HEK293 (cell line): ENCODE results near the gene PIP5K1B.
"Not testable (repeated sequence)": the region's sequence is repeated elsewhere in the genome, so short reads cannot be mapped to it uniquely, and the experiment has no call there.

ENCODE experiments used
- CTCF ChIA-PET: fragments of 350-600 bp; formaldehyde crosslinking; extraction: SDS; loops from one replicate; lab custom pipeline; 2021; ENCODE audit warnings: antibody characterized with exemption; lab: Yijun Ruan, JAX
- POLR2A ChIA-PET: fragments of 300-600 bp; formaldehyde crosslinking; extraction: SDS; loops from one replicate; lab custom pipeline; 2020; ENCODE audit warnings: antibody characterized with exemption, inconsistent platforms; lab: Yijun Ruan, JAX
- H3K27ac ChIP-seq: fragments of 200-500 bp; sonication (Bioruptor generic); 2 replicates; pipeline ENCODE4 v1.5.1; 2014; ENCODE audit warnings: low read depth, low read length, control low read depth, inconsistent platforms; ENCODE audit errors: extremely low read depth
- H3K36me3 ChIP-seq, 2 experiments: fragments of 200-500 bp in 1 of 2; sonication (Bioruptor generic) in 1 of 2; 1 replicate in 1 of 2; 2 replicates in 1 of 2; pipeline ENCODE4 v1.5.1; 2014 to 2017; ENCODE audit warnings: inconsistent platforms in 2 of 2, low read length in 2 of 2; ENCODE audit not compliant: control insufficient read depth in 2 of 2, insufficient read depth in 1 of 2
- H3K4me1 ChIP-seq: fragments of 200-500 bp; sonication (Bioruptor generic); 2 replicates; pipeline ENCODE4 v1.5.1; 2014; ENCODE audit warnings: mild to moderate bottlenecking, low read length, inconsistent platforms; ENCODE audit not compliant: control insufficient read depth, insufficient read depth
- H3K4me3 ChIP-seq: 2 replicates; pipeline ENCODE4 v1.5.1; 2011; ENCODE audit warnings: low read depth, mild to moderate bottlenecking, control low read depth, low read length, moderate library complexity
- H3K9me3 ChIP-seq: fragments of 200-500 bp; sonication (Bioruptor generic); 2 replicates; pipeline ENCODE4 v1.5.1; 2014; ENCODE audit warnings: low read depth, low read length, inconsistent platforms; ENCODE audit not compliant: control insufficient read depth, insufficient read depth
- BCL11A ChIP-seq: fragments of 450-650 bp; formaldehyde crosslinking; IDR thresholded peaks from 2 replicates; pipeline ENCODE4 v1.5.1; 2016; ENCODE audit warnings: low read depth, missing biosample characterization, missing genetic modification characterization
- BCL6B ChIP-seq: fragments of 450-650 bp; formaldehyde crosslinking; IDR thresholded peaks from 2 replicates; pipeline ENCODE4 v1.5.1; 2017; ENCODE audit warnings: missing biosample characterization, missing genetic modification characterization
- KLF8 ChIP-seq: fragments of 450-650 bp; formaldehyde crosslinking; IDR thresholded peaks from 2 replicates; pipeline ENCODE4 v1.5.1; 2016; ENCODE audit warnings: missing biosample characterization, missing genetic modification characterization
- MEIS1 ChIP-seq: sonication (generic); formaldehyde crosslinking; IDR thresholded peaks from 2 replicates; pipeline ENCODE4 v1.8.1; 2022; ENCODE audit warnings: missing genetic modification reagents, mild to moderate bottlenecking, borderline replicate concordance
- MYNN ChIP-seq: fragments of 450-650 bp; formaldehyde crosslinking; IDR thresholded peaks from 2 replicates; pipeline ENCODE4 v1.5.1; 2016; ENCODE audit warnings: missing biosample characterization, missing genetic modification characterization, borderline replicate concordance
- TSHZ1 ChIP-seq: fragments of 450-650 bp; formaldehyde crosslinking; IDR thresholded peaks from 2 replicates; pipeline ENCODE4 v1.5.1; 2016; ENCODE audit warnings: missing biosample characterization, missing genetic modification characterization, borderline replicate concordance
- ZBTB11 ChIP-seq: fragments of 450-650 bp; formaldehyde crosslinking; conservative IDR thresholded peaks from 2 replicates; pipeline ENCODE4 v1.5.1; 2016; ENCODE audit warnings: low read depth, missing biosample characterization, missing genetic modification characterization
- ZBTB20 ChIP-seq: fragments of 450-650 bp; formaldehyde crosslinking; IDR thresholded peaks from 2 replicates; pipeline ENCODE4 v1.5.1; 2016; ENCODE audit warnings: missing biosample characterization, missing genetic modification characterization
- ZFHX2 ChIP-seq: fragments of 450-650 bp; formaldehyde crosslinking; conservative IDR thresholded peaks from 2 replicates; pipeline ENCODE4 v1.5.1; 2016; ENCODE audit warnings: missing biosample characterization, missing genetic modification characterization
- ZFP37 ChIP-seq: fragments of 450-650 bp; formaldehyde crosslinking; IDR thresholded peaks from 2 replicates; pipeline ENCODE4 v1.5.1; 2016; ENCODE audit warnings: missing biosample characterization, missing genetic modification characterization
- ZNF10 ChIP-seq: fragments of 450-650 bp; formaldehyde crosslinking; IDR thresholded peaks from 2 replicates; pipeline ENCODE4 v1.5.1; 2017; ENCODE audit warnings: missing biosample characterization, missing genetic modification characterization
- ZNF112 ChIP-seq: fragments of 450-650 bp; formaldehyde crosslinking; IDR thresholded peaks from 2 replicates; pipeline ENCODE4 v1.5.0; 2017; ENCODE audit warnings: missing biosample characterization, missing genetic modification characterization
- ZNF169 ChIP-seq: fragments of 450-650 bp; formaldehyde crosslinking; IDR thresholded peaks from 2 replicates; pipeline ENCODE4 v1.5.1; 2016; ENCODE audit warnings: missing biosample characterization, missing genetic modification characterization
- ZNF394 ChIP-seq: fragments of 450-650 bp; formaldehyde crosslinking; IDR thresholded peaks from 2 replicates; pipeline ENCODE4 v1.5.1; 2016; ENCODE audit warnings: missing biosample characterization, missing genetic modification characterization, mild to moderate bottlenecking, moderate library complexity, borderline replicate concordance
- ZNF423 ChIP-seq: fragments of 450-650 bp; formaldehyde crosslinking; IDR thresholded peaks from 2 replicates; pipeline ENCODE4 v1.5.1; 2016; ENCODE audit warnings: missing biosample characterization, missing genetic modification characterization
- ZNF529 ChIP-seq: fragments of 450-650 bp; formaldehyde crosslinking; IDR thresholded peaks from 2 replicates; pipeline ENCODE4 v1.5.1; 2017; ENCODE audit warnings: missing genetic modification characterization, missing biosample characterization; ENCODE audit not compliant: insufficient replicate concordance
- ZNF544 ChIP-seq: fragments of 450-650 bp; formaldehyde crosslinking; IDR thresholded peaks from 2 replicates; pipeline ENCODE4 v1.5.0; 2017; ENCODE audit warnings: missing biosample characterization, missing genetic modification characterization
- ZNF571 ChIP-seq: fragments of 450-650 bp; formaldehyde crosslinking; IDR thresholded peaks from 2 replicates; pipeline ENCODE4 v1.5.0; 2017; ENCODE audit warnings: missing biosample characterization, missing genetic modification characterization

Gene PIP5K1B

GRCh38 chr9:68983522-68984424 lies 278.7 kb downstream of the PIP5K1B start:
- Histone ChIP-seq H3K36me3 (no peaks in the 10 kb centered on the region), H3K27ac (no peak overlapping the region)
- POLR2A ChIA-PET, result interaction anchor here (0.8 kb wide), 1 partner anchor 14 kb away, joined by 3 read pairs; no protein-coding TSS in a partner anchor
- TF ChIP-seq ZNF112 (tag by site-specific recombination) (no peak), ZNF169 (tag by site-specific recombination) (no peak), BCL11A (no peak), ZFP37 (no peak), MEIS1 (no peak), ZFHX2 (tag by site-specific recombination) (no peak), ZBTB20 (tag by site-specific recombination) (no peak), ZNF529 (no peak)
- TF ChIP-seq, all 188 proteins: peak for 0
- H3K4me1 ChIP-seq, result peaks cover 4% of the 10 kb centered on the region
- no peak overlapping the region for H3K4me3 ChIP-seq
- H3K9me3 ChIP-seq, result no peaks in the 10 kb centered on the region
- CTCF ChIA-PET, result interaction anchor here (1.6 kb wide), 1 partner anchor 16 kb away, joined by 4 read pairs; no protein-coding TSS in a partner anchor

- H3K9me3 ChIP-seq, H3K4me1 ChIP-seq, CTCF ChIA-PET, POLR2A ChIA-PET, H3K36me3 ChIP-seq, H3K4me3 ChIP-seq, H3K27ac ChIP-seq: not testable (repeated sequence)
Measured at GRCh38 chr9:68986949-68987348, 281.9 kb downstream of the PIP5K1B start.

- no peaks in the 10 kb centered on the region for H3K9me3 ChIP-seq
- no peak overlapping the region for H3K4me3 ChIP-seq
- TF ChIP-seq MEIS1 (no peak), ZBTB11 (tag by site-specific recombination) (no peak), TSHZ1 (tag by site-specific recombination) (no peak), KLF8 (no peak), ZNF423 (tag by site-specific recombination) (no peak), ZNF571 (tag by site-specific recombination) (no peak), ZNF394 (tag by site-specific recombination) (no peak), MYNN (tag by site-specific recombination) (no peak), ZNF529 (no peak), ZNF544 (tag by site-specific recombination) (no peak), BCL6B (tag by site-specific recombination) (no peak), ZNF10 (tag by site-specific recombination) (no peak)
- H3K36me3 ChIP-seq, result no peaks in the 10 kb centered on the region
- H3K4me1 ChIP-seq, result no peaks in the 10 kb centered on the region
- POLR2A ChIA-PET, result no interaction called here
- CTCF ChIA-PET, result interaction anchor here (0.6 to 1.9 kb wide), 2 partner anchors 8 to 44 kb away, joined by 3 to 5 read pairs; no protein-coding TSS in a partner anchor
- no peak overlapping the region for H3K27ac ChIP-seq
Measured at GRCh38 chr9:68991457-68991856, 286.4 kb downstream of the PIP5K1B start.
